Midbrain (tissue), 1 donor: ENCODE data around the gene FAAP100.
"Not testable (repeated sequence)": the region's sequence is repeated elsewhere in the genome, so short reads cannot be mapped to it uniquely, and the experiment has no call there.

ENCODE experiments used
- DNase-seq: peaks from one replicate; lab custom pipeline; 2025; lab: John Stamatoyannopoulos, UW

Gene FAAP100

DNA sequence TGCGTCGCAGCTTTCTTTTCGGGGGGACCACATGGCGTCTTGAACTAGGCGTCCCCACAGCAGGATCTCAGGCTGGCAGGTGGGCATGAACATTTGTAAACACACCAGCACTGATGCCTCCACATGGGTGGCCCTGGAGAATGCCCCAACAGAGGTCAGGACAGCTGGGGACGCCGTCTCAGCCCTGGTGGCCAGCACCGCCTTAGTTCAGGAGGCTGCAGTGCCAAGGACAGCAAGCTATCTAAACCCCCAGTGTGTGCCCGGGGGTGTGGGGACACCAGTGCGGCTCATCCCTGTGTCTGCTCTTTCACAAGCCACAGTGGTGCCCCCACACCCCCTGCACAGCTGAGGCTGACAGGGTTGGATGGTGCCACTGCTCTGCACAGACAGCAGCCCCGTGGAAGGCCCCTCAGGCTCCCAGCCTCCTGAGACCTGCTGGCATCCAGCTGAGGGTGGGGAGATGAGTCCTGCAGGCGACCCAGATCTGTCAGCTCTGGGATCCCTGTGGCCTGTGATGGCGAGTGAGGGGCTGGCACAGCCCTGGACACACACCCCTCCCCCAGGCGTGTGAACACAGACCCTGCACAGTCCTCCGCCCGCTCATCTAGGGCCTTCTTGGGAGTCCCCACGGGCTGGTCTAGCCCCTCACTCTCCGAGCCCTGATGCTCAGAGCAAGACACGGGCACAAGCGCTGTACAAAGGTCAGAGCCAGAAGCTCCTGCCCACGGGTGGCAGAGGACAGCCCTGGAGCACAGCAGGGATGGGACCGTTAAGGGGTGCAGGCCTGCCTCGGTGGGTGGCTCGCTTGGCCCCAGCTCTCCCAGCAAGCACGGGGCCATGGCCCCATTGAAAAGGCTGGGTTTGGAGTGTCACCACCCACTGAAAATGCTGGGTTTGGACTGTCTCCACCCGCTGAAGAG, 13.2 kb downstream of the FAAP100 start:
- DNase-seq: no peak

DNA sequence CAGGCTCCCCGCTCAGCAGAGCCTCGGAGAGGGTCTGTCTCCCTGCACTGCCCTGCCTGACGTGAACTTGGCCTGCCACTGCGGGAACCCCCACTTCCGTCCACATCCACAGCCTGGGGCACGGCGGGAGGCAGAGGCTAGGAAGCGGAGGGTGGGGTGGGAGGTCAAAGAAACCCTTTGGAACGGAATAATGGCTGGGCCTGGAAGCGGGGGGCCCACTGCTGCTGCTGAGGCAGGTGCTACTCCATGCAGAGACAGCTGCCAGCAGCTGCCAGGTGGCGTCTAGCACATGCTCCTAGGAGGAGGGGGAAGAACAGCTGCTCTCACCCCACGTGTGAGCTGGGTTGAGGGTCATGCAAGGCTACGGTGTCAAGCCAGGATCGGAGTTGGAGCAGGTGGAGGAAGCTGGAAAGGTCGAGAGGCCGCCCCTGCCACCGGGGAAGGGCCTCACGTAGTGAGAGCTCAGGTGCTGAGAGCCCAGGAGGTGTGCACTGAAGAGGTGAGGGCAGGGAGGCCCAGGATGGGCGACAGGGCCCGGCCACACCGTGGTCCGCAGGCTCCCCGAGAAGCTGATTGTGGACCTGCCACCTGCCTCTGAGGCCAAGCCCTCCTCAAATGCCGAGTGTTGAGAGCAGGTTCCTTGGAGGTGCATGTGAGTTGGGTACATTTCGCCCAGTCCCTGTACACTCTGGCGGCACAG, 14.1 kb downstream of the FAAP100 start:
- no peak for DNase-seq

DNA sequence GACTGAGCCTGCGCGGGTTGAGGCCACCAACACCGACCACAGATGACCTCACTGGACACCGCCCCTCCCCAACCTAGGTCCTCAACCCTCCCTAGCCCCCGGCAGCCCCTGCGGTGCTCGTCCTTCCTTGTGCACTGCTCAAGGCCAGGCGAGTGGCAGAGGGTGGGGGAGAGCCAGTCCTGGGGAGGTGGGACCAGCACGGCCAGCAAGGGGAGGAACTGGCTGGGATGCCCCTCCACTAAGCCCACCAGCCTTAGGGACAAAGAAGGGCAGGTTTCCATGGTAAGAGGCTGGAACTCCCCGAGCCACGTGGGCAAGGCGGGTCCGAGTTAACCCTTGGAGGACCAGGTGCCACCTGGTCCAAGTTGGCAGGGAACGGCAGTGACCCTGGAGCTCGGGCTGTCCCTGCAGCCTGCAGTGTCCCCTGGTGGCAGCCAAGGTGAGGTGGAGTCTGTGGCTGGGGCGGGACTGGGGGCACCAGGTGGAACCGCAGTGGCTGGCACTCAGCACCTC, 14.8 kb downstream of the FAAP100 start:
- no peak for DNase-seq

DNA sequence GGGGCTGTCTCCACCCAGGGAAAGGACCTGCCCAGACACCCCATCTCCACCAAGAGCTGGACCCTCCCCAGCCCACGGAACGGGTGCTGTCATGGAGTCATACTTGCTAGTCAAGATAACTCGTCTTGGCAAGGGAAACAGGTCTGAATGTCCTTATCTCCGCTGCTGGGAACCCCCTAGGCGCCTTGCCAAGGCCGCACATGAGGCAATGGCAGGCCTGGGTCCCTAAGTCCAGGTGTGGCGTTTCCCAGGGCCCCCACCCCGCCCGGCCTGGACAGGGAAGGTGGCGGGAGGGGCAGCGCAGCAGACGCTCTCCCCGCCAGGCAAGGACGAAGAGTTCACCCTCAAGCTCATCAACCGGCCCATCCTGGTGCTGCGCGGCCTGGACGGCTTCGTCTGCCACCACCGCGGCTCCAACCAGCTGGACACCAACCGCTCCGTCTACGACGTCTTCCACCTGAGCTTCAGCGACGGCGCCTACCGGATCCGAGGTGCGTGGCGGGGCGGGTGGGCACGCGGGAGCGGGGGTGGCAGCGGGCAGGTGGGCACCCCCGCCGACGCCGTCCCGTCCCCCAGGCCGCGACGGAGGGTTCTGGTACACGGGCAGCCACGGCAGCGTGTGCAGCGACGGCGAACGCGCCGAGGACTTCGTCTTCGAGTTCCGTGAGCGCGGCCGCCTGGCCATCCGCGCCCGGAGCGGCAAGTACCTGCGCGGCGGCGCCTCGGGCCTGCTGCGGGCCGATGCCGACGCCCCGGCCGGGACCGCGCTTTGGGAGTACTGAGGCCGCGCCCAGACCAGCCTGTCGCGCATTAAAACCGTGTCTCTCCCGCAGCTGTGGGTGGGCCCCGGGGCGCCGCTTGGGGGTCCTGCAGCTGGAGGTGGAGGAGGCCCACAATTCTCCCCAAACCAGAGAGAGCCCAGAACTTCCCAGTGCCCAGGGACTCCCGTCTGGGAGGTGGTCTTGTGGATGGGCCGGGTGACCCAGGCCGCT, 15.6 kb downstream of the FAAP100 start:
- no peak for DNase-seq

DNA sequence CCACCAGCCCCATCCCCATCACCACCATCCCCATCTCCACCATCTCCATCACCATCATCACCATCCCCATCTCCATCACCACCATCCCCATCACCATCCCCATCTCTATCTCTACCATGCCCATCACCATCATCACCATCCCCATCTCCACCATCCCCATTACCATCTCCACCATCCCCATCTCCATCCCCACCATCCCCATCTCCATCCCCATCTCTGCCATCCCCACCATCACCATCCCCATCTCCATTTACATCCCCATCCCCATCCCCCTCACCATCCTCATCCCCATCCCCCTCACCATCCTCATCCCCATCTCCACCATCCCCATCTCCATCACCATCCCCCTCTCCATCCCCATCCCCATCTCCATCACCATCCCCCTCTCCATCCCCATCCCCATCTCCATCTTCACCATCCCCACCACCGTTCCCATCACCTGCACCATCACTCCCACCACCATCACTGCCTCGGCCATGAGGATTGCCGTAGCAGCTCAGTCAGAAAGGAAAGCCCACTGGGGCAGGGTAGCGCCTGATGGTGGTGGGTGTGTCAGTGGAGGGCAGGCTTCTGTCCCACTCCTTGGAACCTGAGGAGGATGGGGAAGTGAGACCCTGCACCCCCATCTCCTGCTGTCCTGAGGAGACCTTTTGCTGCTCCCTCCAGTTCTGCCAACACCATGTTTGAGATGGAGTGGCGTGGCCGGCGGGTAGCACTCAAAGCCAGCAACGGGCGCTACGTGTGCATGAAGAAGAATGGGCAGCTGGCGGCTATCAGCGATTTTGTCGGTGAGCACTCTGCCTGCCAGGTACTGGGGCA, 16.5 kb downstream of the FAAP100 start:
- DNase-seq: no peak

DNA sequence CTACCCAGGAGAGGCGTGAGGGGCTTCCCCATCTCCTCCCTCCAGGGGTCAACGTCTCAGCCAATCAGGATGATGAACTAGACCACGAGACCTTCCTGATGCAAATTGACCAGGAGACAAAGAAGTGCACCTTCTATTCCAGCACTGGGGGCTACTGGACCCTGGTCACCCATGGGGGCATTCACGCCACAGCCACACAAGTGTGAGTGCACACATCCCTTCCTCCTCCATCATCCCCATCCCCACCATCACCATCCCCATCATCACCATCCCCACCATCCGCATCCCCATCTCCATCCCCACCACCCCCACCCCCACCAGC, 17.2 kb downstream of the FAAP100 start:
- no peak for DNase-seq

DNA sequence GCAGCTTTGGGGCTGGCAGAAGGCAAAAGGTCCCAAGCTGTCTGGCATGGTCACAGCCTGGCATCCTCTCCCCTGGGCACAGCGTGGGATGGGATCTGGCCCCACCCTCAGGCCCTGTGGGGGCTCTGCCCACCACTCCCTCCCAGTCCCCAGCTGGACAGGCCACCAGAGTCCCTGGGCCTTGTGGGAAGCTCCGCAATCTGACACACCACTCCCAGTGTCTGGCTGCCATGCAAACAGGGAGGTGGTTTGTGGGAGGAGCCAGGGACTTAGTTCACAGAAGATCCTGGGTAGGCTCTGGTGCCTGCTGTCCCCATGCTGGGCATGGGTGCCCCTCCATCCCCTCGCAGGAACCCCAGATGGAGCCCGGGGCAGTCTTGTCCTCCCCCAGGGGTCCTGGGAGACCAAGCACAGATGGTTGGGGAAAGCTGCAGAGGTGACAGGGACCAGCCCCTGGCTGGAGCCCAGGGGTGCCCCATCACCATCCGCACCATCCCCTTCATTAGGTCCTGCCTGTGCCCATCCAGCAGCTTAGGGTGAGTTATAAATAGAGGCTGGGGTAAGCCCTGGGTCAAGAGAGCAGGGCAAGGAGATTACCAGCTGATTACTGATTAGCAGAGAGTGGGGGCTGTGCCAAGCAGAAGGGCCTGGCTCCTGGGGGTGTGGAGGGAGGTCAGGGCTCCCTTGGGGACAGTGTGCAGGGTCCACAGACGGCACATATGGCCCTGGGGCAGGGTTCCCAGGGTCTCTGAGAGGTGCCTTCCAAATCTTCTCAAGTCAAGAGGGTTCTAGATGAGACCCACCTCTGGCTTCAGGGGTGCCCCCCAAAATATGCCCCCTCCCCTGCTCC, 17.8 kb downstream of the FAAP100 start:
- DNase-seq: no peak

DNA sequence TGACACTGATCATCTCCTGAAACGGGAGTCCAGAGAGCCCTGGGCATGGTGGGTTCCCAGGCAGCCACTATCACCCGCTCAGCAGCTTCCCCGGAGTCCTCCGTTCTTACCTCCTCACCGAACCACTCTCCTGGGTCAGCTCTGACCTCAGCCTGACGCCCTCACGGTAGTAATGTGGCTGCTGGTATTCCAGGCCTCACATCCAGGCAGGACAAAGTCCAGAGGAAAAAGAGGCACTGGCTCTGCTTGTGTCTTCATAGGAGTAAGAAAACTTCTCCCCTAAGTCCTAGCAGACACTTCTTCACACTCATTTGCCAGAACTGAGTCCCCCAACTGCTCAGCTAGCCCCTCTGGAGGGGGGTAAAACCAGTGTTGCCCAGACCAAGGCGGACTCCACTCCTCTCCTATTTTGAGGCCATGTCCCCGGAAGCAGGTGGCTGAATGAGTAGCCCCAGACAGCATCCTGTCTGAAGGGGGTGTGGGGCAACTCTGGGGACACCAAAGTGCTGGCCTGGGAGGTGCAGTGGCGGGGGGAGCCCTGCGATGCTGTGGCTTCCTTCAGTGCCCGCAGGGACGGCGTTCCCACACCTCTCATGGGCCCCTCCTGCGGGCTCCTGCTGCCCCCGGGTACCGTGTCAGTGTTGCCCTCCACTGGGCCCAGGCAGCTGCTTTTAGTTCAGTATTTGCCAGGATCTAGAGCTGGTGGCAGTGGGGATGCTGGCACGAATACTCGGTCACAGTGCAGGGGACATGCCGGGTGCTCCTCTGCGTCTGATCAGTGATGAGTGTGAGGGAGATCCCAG, 18.6 kb downstream of the FAAP100 start:
- DNase-seq: no peak

DNA sequence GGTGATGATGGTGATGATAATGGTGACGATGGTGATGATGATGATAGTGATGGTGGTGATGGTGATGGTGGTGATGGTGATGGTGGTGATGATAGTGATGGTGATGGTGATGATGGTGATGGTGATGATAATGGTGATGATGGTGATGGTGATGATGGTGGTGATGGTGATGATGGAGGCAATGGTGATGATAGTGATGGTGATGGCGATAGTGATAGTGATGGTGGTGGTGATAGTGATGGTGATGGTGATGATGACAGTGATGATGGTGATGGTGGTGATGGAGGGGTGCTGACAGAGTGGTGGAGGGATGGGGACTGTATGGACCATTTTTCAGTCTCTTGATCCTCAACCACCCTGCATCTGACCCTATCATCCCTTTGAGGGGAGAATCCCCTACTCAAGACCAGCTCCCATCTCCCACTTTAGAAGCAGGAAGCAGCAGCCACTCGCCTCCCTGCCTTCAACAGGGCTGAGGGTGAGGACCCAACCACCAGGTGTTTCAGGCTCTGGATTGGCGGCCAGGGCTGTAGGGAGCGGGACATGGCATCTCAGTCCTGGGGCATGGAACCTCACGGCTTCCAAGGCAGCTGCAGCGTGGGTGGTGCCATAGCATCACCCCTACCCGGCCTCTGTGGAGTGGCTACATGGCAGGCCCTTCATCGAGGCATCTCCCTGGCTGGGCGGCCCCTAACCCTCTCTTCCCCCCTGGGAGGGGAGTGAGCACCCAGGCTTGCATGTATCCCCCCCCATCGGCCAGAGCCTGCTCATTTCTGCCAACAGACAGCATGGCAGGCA, 19.5 kb downstream of the FAAP100 start:
- DNase-seq: no peak

DNA sequence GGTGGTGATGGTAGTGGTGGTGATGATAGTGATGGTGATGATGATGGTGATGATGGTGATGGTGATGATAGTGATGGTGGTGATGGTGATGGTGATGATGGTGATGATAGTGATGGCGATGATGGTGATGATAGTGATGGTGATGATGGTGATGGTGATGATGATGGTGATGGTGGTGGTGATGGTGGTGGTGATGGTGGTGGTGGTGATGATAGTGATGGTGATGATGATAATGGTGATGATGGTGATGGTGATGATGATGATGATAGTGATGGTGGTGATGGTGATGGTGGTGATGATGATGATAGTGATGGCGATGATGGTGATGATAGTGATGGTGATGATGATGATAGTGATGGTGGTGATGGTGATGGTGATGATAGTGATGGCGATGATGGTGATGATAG, 20.2 kb downstream of the FAAP100 start:
- DNase-seq: not testable (repeated sequence)

DNA sequence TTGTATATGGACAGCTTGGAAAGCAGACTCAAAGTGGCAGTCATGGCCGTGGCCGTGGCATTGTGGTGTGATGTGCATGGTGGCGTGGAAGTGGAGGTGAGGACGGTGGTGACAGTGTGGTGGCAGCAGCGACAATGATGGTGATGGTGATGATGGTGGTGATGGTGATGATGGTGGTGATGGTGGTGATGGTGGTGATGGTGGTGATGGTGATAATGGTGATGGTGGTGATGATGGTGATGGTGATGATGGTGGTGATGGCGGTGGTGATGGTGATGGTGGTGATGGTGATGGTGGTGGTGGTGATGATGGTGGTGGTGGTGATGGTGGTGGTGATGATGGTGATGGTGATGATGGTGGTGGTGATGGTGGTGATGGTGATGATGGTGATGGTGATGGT, 21.1 kb downstream of the FAAP100 start:
- DNase-seq: not testable (repeated sequence)

DNA sequence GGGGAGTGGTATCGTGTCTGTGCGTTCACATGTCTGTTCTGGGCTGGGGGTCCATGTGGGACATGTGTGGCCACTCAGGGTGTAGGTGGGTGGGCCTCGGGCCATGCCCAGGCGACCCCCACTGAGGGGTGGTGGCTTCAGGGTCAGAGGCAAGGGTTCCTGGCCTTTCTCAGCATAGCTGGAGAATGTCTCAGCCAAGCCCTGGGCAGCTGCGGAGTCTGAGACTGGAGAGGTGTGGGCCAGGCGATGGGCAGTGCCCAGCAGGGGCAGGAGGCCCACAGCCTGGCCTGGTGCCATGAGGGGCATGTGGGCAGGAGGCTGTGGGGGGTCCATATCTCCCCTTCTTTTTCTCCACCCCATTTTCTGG, 22.7 kb downstream of the FAAP100 start:
- no peak for DNase-seq

DNA sequence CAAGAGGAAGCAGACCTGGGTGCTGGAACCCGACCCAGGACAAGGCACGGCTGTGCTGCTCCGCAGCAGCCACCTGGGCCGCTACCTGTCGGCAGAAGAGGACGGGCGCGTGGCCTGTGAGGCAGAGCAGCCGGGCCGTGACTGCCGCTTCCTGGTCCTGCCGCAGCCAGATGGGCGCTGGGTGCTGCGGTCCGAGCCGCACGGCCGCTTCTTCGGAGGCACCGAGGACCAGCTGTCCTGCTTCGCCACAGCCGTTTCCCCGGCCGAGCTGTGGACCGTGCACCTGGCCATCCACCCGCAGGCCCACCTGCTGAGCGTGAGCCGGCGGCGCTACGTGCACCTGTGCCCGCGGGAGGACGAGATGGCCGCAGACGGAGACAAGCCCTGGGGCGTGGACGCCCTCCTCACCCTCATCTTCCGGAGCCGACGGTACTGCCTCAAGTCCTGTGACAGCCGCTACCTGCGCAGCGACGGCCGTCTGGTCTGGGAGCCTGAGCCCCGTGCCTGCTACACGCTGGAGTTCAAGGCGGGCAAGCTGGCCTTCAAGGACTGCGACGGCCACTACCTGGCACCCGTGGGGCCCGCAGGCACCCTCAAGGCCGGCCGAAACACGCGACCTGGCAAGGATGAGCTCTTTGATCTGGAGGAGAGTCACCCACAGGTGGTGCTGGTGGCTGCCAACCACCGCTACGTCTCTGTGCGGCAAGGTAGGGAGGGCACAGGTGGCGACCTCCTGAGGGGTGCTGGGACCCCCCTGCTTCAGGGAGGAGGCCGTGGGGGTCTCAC, 23.3 kb downstream of the FAAP100 start:
- no peak for DNase-seq

DNA sequence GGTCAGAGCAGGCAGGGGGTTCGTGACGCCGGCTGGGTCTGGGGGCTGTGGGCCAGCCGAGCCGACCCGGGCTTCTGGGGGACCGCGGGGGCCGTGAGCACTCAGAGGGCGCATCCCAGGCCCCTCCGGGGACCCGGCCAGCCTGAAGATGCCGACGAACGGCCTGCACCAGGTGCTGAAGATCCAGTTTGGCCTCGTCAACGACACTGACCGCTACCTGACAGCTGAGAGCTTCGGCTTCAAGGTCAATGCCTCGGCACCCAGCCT, 23.8 kb downstream of the FAAP100 start:
- DNase-seq: no peak

DNA sequence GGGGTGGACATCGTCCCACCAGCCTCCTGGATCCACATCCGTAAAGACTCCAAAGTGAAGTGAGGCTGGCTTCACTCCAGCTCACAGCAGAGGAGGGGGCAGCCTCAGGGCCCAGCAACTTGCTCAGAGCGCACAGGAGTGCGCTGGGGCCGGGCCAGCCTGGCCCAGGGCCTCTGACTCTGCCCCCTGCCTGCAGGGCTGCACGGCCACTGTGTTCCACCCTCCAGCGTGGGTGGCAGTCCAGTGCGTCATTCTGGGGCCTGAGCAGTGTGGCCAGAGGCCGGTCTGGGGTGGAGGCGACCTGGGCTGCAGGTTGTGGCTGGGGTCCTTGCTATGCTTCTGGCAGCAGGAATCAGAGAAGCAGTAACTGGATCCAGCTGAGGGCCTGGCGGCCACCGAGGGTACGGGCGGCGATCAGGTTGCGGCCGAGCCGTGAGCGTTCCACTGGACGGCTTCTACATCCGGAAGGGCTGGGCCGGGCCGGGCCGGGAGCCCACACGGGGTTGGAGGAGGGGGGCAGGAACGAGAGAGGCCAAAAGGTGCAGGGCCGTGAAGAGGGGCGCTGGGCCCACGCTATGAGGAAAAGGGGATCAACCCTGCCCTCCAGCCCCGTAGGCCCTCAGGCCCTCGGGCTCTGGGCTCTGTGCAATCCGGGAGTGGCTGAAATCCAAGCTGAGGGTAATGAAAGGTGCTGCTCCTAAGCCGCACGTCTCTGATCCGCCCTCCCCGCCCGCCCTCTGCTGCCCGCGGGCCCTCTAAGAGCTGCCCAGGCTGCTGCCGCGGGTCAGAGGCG, 24.4 kb downstream of the FAAP100 start, which contains the start of gene FSCN2:
Gene FSCN2 (plus strand): TSS at position 787 of the 793 bp plus-strand sequence. CDS start 155 bp downstream, outside the sequence.
- DNase-seq: no peak

DNA sequence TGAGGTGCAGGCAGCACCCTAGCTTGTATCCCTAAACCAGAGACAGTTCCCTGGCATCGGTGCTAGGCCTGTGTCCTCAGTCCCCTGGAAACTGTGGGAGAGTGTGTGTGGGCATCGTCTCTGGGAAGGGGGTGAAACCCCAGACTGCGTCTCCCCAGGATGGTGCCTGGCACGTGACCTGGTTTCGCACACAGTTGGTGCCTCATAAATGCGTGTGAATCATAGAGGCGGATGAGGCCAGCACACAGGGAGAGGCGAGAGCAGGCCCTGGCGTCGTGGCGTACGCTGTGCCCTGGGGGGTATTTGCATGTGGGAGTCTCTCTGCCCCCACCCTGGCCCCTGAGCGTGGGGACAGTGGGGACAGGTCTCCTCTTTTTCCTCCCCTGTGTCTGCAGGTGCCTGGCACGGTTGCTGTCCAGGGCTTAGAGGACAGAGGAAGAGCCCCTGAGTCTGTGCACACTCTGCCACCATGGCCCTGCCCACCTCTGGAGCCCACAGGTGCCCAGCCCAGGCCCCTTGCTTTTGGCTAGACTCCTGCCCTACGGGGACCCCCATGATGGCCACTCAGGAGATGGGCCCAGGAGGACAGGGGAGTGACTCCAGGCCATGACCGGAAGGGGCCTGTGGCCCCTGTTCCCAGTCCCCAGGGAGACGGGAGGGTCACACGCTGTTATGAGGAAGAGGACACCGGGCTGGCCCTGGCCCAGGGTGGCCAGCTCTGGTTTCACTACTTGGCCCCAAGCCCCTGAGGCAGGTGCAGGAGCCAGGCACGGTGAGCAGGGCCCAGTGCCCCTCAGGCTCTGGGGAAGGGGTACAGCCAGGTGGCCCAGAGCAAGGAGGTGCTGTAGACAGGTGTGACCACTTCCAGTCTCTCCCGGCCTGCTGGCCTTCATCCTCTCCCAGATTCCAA, 25.2 kb downstream of the FAAP100 start:
- no peak for DNase-seq
